ENCODE data around the gene QSER1.
"Not testable (repeated sequence)": the region's sequence is repeated elsewhere in the genome, so short reads cannot be mapped to it uniquely, and the experiment has no call there.

The QSER1 gene

GRCh38 chr11:32852207-32852606 is 40.4 kb upstream of the QSER1 start:
- no peaks in the 10 kb centered on the region for H3K4me1 ChIP-seq
- no peak overlapping the region for H3K27ac ChIP-seq
- no peaks in the 10 kb centered on the region for H3K27me3 ChIP-seq
- no peak for TF ChIP-seq CTCF (IDR thresholded peaks at IDR 0.05)
- DNase-seq, result no peak
- H3K4me3 ChIP-seq, result no peak overlapping the region
- intact Hi-C loops (cut with DNase I; ENCODE audit: low total_unique reads), result no loop called here
- H3K36me3 ChIP-seq, result no peaks in the 10 kb centered on the region
- H3K9me3 ChIP-seq, result no peaks in the 10 kb centered on the region

GRCh38 chr11:32855601-32856000 is 37.0 kb upstream of the QSER1 start:
- DNase-seq, result no peak
- TF ChIP-seq CTCF (IDR thresholded peaks at IDR 0.05), result no peak
- no peak overlapping the region for H3K27ac ChIP-seq
- H3K27me3 ChIP-seq, result no peaks in the 10 kb centered on the region
- H3K4me1 ChIP-seq, result no peaks in the 10 kb centered on the region
- intact Hi-C loops (cut with DNase I; ENCODE audit: low total_unique reads), result no loop called here
- no peak overlapping the region for H3K4me3 ChIP-seq
- H3K9me3 ChIP-seq, result no peaks in the 10 kb centered on the region
- no peaks in the 10 kb centered on the region for H3K36me3 ChIP-seq

- Histone ChIP-seq H3K36me3 (no peaks in the 10 kb centered on the region), H3K9me3 (no peaks in the 10 kb centered on the region), H3K4me1 (no peaks in the 10 kb centered on the region), H3K27ac (no peak overlapping the region), H3K27me3 (no peaks in the 10 kb centered on the region), H3K4me3 (no peak overlapping the region)
- intact Hi-C loops (cut with DNase I; ENCODE audit: low total_unique reads), result no loop called here
- TF ChIP-seq CTCF (IDR thresholded peaks at IDR 0.05), result no peak
- DNase-seq, result no peak
Measured at GRCh38 chr11:32858731-32859130, 33.9 kb upstream of the QSER1 start.

GRCh38 chr11:32861850-32862577 is 30.6 kb upstream of the QSER1 start:
- H3K9me3 ChIP-seq, result no peaks in the 10 kb centered on the region
- no peaks in the 10 kb centered on the region for H3K4me1 ChIP-seq
- intact Hi-C loops (cut with DNase I; ENCODE audit: low total_unique reads), result loop anchor here (5.0 kb wide), 1 partner anchor 1685 kb away; no protein-coding TSS in a partner anchor
- no peak for DNase-seq
- TF ChIP-seq CTCF (IDR thresholded peaks at IDR 0.05), result no peak
- no peaks in the 10 kb centered on the region for H3K27me3 ChIP-seq
- H3K27ac ChIP-seq, result no peak overlapping the region
- no peaks in the 10 kb centered on the region for H3K36me3 ChIP-seq
- no peak overlapping the region for H3K4me3 ChIP-seq

GRCh38 chr11:32864555-32864954 is 28.1 kb upstream of the QSER1 start:
- H3K4me1 ChIP-seq, result no peaks in the 10 kb centered on the region
- TF ChIP-seq CTCF (IDR thresholded peaks at IDR 0.05), result no peak
- H3K27ac ChIP-seq, result no peak overlapping the region
- intact Hi-C loops (cut with DNase I; ENCODE audit: low total_unique reads), result loop anchor here (5.0 kb wide), 1 partner anchor 1687 kb away; no protein-coding TSS in a partner anchor
- DNase-seq, result no peak
- H3K27me3 ChIP-seq, result no peaks in the 10 kb centered on the region
- no peak overlapping the region for H3K4me3 ChIP-seq
- H3K36me3 ChIP-seq, result no peaks in the 10 kb centered on the region
- peaks cover 0 to 4% (median 0%) of the 10 kb centered on the region in 3 donors for H3K9me3 ChIP-seq

GRCh38 chr11:32868752-32869151 is 23.9 kb upstream of the QSER1 start:
- H3K27me3 ChIP-seq; H3K9me3 ChIP-seq; DNase-seq; H3K27ac ChIP-seq; intact Hi-C loops (cut with DNase I; ENCODE audit: low total_unique reads); H3K36me3 ChIP-seq; H3K4me1 ChIP-seq; H3K4me3 ChIP-seq: not testable (repeated sequence)

All from tibial artery (tissue), 4 donors.